GM08714 (cell line): ENCODE results near the gene PINK1.
"Not testable (repeated sequence)": the region's sequence is repeated elsewhere in the genome, so short reads cannot be mapped to it uniquely, and the experiment has no call there.

ENCODE experiments used
- H3K4me3 ChIP-seq: fragments of 200-500 bp; sonication (Bioruptor generic); 2 replicates; pipeline ENCODE4 v1.5.1; 2014; ENCODE audit warnings: mild to moderate bottlenecking, low read length, inconsistent platforms
- ZNF274 ChIP-seq: IDR thresholded peaks from 2 replicates; pipeline ENCODE4 v1.6.1; 2012; ENCODE audit warnings: mild to moderate bottlenecking, low read depth, low read length

Gene PINK1

DNA sequence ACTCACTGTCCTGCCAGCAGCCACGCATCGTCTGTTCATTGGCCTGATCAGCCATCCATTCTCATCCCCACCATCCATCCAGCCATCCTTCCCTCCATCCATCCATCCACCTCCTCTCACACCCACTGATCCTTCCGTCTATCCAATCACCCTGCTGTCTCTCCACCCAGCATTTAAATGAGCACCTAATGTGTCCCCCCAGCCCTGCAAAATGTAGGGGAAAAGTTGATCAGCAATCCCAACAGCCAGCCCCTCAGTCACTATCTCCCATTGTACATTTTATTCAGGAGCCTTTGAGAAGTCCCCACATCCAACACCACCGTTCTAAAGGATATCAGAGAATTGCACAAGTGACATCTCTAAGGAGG is 39.0 kb downstream of the PINK1 start:
- no peak for TF ChIP-seq ZNF274
- H3K4me3 ChIP-seq, result no peak overlapping the region

DNA sequence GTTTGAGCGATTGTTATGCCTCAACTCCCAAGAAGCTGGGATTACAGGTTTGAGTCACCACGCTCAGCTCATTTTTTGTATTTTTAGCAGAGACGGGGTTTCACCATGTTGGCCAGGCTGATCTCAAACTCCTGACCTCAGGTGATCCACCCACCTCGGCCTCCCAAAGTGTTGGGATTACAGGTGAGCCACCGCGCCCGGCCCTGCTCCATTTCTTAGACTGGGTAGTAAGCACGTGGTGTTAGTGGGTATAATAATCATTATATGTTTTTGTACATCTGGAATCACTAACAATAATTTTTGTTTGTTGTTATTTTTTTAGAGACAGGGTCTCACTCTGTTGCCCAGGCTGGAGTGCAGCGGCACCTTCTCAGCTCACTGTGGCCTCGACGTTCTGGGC is 40.4 kb downstream of the PINK1 start:
- not testable (repeated sequence) for H3K4me3 ChIP-seq

DNA sequence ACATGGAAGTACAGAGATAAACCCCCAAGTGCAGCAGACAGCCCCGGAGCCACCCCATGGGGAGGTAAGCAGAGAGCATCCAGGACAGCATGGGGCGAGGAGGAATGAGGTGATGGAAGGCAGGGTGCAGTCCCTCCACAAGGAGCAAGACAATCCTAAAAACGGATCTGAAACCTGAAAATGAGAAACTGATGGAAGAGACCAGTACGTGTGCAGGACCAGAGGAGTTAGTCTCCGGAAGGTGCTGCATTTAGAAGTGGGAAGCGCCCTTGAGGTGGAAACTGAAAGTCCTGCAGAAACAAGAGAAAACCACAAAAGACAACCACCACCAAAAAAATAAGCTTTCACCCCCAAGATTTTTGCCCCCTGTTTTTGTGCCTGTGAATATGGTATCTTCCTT is 45.3 kb downstream of the PINK1 start:
- H3K4me3 ChIP-seq, result no peak overlapping the region
- TF ChIP-seq ZNF274, result no peak

DNA sequence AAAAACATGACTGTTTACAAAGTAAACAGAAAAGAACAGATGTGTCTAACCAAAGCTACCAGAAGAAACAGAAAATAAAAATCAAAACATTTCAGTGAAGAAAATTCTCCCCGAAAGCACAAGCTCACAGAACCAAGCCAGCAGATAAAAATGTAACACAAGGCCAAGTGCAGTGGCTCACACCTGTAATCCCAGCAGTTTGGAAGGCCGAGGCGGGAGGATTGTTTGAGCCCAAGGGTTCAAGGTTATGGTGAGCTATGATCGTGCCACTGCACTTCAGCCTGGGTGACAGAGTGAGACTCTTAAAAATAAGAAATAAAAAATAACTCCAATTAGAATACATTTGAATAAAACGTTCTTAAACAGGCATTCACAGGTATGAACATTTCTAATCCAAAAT is 47.0 kb downstream of the PINK1 start:
- no peak overlapping the region for H3K4me3 ChIP-seq
- TF ChIP-seq ZNF274, result no peak

DNA sequence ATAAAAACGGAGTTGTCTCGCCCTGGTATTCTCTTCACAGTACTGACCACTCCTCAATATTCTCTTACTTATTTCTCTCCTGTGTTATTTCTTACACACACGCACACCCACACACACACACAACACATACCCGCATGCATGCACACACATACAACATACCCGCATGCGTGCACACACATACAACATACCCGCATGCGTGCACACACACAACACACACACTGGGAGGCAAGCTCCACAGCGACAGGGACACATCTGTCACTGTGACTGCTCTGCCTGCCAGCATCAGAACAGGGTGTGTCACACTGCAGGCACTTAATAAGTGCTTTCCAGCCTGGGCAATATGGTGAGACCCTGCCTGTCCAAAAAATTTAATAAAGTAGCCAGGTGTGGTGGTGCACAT is 48.7 kb downstream of the PINK1 start:
- H3K4me3 ChIP-seq, result no peak overlapping the region
- no peak for TF ChIP-seq ZNF274

DNA sequence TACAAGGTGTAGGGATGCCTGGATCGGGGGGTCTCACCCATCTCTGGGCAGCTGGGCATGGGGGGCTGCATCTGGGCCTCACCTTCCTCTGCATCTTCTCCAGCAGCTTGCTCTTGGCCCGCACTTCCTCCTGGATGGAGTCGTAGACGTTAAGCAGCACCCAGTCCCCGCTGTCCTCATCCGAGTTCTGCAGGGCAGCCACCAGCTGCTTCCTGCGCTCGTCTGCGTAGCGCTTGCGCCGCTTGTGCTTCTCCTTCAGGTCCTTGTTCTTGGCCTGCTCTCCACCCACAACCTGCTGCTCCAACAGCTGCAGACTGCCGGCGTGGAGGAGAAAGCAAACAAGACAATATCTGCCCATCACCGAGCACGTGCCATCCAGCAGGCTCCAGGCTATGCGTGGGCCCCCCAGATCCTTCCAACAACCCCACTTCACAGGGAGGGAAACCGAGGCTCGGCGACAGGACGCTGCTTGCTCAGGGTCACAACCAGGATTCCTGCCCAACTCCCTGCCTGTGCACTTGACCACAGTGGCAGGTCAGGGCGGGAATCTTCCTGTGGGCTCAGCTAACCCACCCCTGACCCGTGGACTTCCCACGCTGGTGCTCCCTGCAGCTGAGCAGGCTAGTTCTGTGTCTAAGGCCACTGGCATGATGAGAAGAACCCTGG is 49.4 kb downstream of the PINK1 start:
- TF ChIP-seq ZNF274, result no peak
- H3K4me3 ChIP-seq, result no peak overlapping the region

DNA sequence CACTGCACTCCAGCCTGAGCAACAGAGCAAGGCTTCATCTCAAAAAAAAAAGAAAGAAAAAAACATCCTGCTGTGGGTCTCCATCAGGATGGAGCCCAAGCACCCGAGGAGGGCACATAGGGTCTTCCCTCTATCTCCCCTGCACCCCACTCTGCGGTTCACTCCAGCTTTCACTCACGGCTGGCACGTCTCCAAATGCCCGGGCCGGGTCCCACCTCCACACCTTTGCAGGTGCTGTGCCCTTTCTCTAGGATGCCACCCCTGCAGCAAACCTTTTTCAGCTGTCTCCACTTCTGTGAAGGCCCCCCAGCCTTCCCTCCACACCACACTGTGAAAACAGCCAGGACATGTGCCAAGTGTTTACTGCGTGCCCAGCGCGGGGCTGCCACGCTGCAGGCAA is 50.4 kb downstream of the PINK1 start:
- no peak overlapping the region for H3K4me3 ChIP-seq
- TF ChIP-seq ZNF274, result no peak

DNA sequence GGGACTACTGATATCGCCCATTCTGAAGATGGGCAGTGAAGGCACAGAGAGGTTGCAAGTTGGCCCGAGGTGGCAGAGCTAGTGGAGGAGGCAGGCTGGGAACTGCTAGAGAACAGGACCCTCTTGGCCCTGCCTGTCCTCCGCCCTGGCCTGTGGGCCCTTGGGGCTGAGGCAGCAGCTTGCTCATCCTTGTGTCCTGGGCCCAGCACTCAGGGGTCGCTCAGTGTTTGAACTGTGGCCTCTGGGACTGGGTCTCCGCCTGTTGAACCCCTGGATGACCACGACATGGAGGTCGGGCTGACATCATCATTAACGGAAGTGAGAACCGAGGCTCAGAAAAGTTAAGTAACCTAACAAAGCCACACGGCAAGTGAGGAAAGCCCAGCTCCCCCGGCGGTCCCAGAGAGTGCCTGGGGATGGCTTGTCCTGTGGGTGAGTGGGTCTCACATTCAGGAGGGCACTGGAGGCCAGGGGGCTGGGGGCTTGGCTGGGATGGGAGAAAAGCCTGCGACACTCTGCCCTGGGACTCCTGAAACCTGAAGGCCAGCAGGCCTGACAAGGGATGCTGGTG is 50.9 kb downstream of the PINK1 start:
- TF ChIP-seq ZNF274, result no peak
- H3K4me3 ChIP-seq, result no peak overlapping the region

DNA sequence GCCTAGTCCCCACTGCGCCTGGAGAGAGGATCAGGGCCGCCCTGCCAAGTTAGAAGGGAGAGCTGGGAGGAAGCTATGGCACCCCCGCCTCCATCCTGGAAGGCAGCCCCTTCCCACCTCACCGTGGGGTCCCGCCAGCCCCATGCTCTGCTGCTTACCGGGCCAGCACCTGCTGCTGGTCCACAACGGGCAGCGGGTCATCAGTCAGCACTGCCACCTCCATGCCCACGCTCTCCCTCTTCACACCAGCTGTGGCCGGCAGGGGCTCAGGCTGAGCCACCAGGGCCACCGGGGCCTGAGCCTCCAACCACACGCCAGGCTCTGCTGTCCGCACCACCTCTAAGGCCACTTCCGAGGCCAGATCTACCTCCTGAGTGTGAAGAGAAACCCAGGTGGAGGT is 51.4 kb downstream of the PINK1 start:
- no peak for TF ChIP-seq ZNF274
- no peak overlapping the region for H3K4me3 ChIP-seq

DNA sequence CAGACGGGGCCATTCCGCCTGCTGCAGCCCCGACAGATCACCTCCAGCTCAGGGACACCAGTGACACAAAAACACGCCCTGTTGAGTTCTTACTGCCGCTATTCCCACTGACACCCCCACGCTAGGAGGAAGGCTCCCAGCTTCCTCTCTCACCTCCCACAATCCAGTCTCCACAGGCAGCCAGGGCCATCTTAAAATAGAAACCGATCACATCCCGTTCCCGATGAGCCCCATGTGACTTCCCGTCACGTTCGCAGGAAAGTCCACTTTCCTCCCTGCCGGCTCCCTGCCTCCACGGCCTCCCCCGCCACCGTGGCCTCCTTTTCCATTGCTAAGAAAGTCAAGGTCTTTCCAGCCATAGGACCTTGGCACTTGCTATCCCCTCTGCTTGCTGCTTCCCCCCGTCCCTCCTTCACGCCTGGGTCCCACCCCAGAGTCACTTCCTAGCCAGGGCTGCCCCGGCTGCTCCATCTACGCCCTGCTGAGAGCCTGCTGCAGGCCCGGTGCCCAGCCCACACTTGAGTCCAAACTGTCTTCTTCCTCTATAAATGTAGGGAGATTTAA is 51.9 kb downstream of the PINK1 start:
- H3K4me3 ChIP-seq, result no peak overlapping the region
- TF ChIP-seq ZNF274, result no peak

DNA sequence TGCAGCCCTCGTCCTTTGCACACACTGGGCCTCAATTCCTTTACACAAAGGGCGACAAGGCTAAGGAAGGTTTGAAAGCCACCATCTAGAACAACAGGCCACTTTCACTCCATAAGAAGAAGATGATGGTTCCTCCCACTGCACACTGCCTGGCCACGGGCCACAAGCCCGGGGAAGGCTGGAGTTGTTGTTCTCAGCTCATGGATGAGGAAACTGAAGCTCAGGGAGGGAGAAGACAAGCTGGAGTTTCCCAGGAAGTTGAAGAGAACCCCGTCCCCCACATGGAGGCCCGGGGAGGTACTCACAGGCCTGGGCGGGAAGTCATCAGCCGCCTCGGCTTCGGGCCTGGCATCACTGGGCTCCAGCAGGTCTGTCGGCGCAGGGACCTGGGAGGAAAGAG is 52.5 kb downstream of the PINK1 start:
- H3K4me3 ChIP-seq, result no peak overlapping the region
- TF ChIP-seq ZNF274, result no peak

DNA sequence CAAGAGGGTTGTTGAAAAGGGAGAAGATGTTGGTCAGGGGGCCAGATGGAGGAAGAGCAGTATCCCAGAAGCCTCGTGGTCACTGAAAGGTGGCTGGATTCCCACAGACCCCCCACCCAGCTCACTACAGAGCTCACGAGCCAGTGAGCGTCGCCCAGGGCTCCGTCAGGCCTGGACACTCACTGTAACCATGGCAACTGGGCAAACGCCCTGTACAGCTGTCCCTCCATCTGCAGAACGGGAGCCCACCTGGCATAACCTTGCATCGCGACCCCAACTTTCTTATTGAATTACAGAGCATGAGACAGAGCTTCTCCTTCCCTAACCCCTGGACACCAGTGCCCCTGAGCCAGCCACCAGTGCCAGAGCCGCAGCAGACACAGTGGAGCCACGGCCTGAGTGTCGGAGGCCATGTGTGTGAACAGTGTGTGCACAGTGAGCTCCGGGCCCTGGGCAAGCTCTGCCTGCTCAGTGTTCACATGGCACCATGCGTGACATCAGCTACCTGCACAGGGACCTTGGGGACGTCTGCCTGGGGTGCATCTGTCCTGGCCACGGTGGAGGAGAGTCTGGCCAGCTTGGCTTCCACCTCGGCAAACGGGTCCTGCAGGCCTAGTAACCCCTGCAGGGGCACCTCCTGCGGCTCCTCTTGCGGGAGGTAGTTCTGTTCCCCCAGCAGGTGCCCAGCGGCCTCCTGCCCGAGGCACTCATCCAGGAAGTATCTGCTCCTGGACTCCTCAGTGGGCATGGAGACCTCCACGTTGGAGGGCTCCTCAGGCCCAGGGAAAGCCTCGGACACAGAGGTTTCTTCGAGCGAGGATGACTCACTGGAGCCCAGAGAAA is 53.8 kb downstream of the PINK1 start:
- no peak overlapping the region for H3K4me3 ChIP-seq
- no peak for TF ChIP-seq ZNF274

DNA sequence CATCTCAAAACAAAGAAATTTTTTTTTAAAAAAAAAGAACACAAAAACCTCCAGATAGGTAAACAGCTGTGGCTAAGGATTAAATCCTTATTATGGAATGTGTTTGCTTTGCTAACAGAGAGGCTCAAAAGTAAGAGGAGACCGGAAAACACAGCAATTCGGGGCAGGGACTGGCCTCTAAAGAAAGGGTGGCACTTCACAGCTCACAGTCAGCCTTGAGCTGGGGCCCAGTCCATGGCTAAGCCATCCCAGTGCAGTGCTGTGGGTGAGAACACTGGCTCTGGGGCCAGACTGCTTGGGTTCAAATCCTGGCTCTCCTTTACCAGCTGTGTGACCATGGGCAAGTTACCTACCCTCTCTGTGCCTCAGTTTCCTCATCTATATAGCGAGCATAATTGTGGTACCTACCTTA is 56.4 kb downstream of the PINK1 start:
- no peak for TF ChIP-seq ZNF274
- no peak overlapping the region for H3K4me3 ChIP-seq

DNA sequence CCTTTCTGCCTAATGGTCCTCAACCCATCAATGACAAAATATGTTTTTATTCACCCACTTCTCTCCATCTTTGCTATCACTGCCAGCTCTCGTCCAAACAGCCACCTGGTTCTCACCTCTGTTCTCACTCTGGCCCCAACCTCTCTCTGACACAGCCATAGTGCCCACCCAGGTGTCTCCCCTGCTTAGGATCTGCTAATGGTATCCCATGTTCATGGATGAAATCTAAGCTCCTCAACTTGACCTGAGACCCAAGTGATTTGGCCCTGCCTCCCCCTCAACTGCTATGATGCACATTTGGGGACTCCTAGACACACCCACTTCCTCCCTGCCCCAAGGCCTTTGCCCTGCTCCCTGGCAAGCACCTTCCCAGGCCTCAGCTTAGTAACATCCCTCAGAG is 58.6 kb downstream of the PINK1 start:
- no peak for TF ChIP-seq ZNF274
- H3K4me3 ChIP-seq, result no peak overlapping the region

DNA sequence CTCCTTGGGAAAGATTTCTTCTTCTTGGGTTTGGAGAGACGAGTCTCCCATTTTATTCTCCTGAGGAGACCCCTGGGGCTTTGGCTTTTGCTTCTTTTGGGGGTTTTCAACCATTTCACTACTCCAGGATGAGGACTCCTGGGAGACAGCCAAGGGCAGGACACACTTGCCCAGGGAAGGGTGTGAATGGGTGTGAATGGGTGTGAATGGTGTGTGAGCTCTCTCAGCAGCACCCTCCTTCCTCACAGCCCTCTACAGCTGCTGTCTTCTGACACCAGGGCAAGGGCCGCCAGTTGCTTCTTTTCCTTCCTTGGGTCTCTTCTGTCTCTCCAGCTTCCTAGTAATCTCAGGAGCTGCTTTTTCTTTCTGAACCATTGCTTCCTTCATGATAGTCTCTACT is 60.4 kb downstream of the PINK1 start:
- no peak overlapping the region for H3K4me3 ChIP-seq
- no peak for TF ChIP-seq ZNF274
